Measurements from ENCODE around the gene POLD2. TPM values are rescaled to one million over a fixed set of nuclear protein-coding genes. Genes with fewer than 3 reads are reported as not detected.

POLD2 gene
- 96.5 and 106 TPM in 2 replicates for total RNA-seq
- 122 and 137 TPM in 2 replicates for polyA plus RNA-seq
- polyA plus RNA-seq (2011; cell fraction: cytosol; rRNA removed): 132 and 139 TPM in 2 replicates
- 102 and 114 TPM in 2 replicates for polyA plus RNA-seq (2011; cell fraction: nucleus; rRNA removed)
- polyA plus RNA-seq (2012): 91.2 and 106 TPM in 2 replicates
- polyA minus RNA-seq: 60.7 and 69.0 TPM in 2 replicates
- polyA minus RNA-seq (2011; cell fraction: cytosol; rRNA and poly(A)+ RNA removed): 89.7 TPM
- polyA minus RNA-seq (2011; cell fraction: nucleus; rRNA and poly(A)+ RNA removed): 27.3 and 32.8 TPM in 2 replicates
- percentile 70 among the genes with signal in this experiment for Bru-seq, nascent RNA
- BruChase-seq, experiment 1, labeled RNA remaining after a 6-hour chase: percentile 74 among the genes with signal in this experiment
- percentile 67 among the genes with signal in this experiment for BruChase-seq, experiment 2, labeled RNA remaining after a 2-hour chase
- long read RNA-seq, transcript POLD2-207 (11 exons, 1,659 nt): minor isoform, 82 of 537 reads
- long read RNA-seq, transcript POLD2-218 (11 exons, 1,619 nt): major isoform, 346 of 537 reads
- long read RNA-seq, partial matches to known transcripts: 54 of 537 reads
- long read RNA-seq, other reads (novel, unspliced or antisense): 55 of 537 reads

- peak within 1 kb of the TSS; percentile 92 for H3K4me2 ChIP-seq (ENCODE audit: insufficient read depth, low read length)
- H3K36me3 ChIP-seq (ENCODE audit: control insufficient read depth in 2 of 2, extremely low read depth in 1 of 2, insufficient read depth in 2 of 2, low read length in 2 of 2): peaks cover 0 to 3% of the 10 kb centered on the region in 2 experiments
- H3K79me2 ChIP-seq (ENCODE audit: control insufficient read depth, insufficient read depth, low read length): peaks cover 25% of the 10 kb centered on the region
- FAIRE-seq (peak; percentile 98), DNase-seq (ENCODE audit: low read depth, low spot score) (peak; percentile 98)
- POLR2A ChIA-PET: interaction anchor here (0.7 kb wide), 1 partner anchor 19 kb away, joined by 3 read pairs; no protein-coding TSS in a partner anchor
- intact Hi-C loops (cut with micrococcal nuclease): loop anchor here (1.0 to 2.0 kb wide), 4 partner anchors 19 to 73 kb away; partner anchors contain the start of genes AEBP1 and POLM
- H4K20me1 ChIP-seq (replicated peaks; ENCODE audit: control insufficient read depth, extremely low read depth, insufficient read depth, low read length): no peaks in the 10 kb centered on the region
- CTCF ChIA-PET: interaction anchor here (0.7 to 2.1 kb wide), 15 partner anchors 8 to 103 kb away, joined by 3 to 30 read pairs (median 3); partner anchors contain the start of gene AEBP1
- H2AFZ ChIP-seq (ENCODE audit: low read depth, low read length): peak within 1 kb of the TSS; percentile 94
- H3K9me3 ChIP-seq (replicated peaks; ENCODE audit: control insufficient read depth, insufficient read depth, low read length): no peaks in the 10 kb centered on the region
- H3K9me1 ChIP-seq (replicated peaks; ENCODE audit: control insufficient read depth, extremely low read depth, insufficient read depth, low read length): no peaks in the 10 kb centered on the region
- H3K27ac ChIP-seq (ENCODE audit: insufficient read depth, low read depth, low read length): peak within 1 kb of the TSS; percentile 53
- dilution Hi-C loops (cut with MboI; ENCODE audit: extremely low pct_ligation_motif_present, low sequenced_read_pairs): no loop called here
- H3K9ac ChIP-seq (replicated peaks; ENCODE audit: extremely low read depth, insufficient read depth, low read length): peak within 1 kb of the TSS; percentile 67
- H3K27me3 ChIP-seq (ENCODE audit: control insufficient read depth in 2 of 2, insufficient read depth in 2 of 2, low read length in 2 of 2): peaks cover 0 to under 1% of the 10 kb centered on the region in 2 experiments
- H3K4me1 ChIP-seq (ENCODE audit: control insufficient read depth, extremely low read depth, insufficient read depth, low read length): peaks cover 14% of the 10 kb centered on the region
- peak; percentile 66 for TF ChIP-seq POLR2AphosphoS5 (IDR thresholded peaks at IDR 0.05; ENCODE audit: insufficient read depth, low read depth, low read length)
- no peak for TF ChIP-seq CTCF (IDR thresholded peaks at IDR 0.05; ENCODE audit: extremely low read depth in 1 of 2, insufficient read depth in 1 of 2, low read depth in 1 of 2, low read length in 2 of 2)
- no peak for TF ChIP-seq JUN (IDR thresholded peaks at IDR 0.05; ENCODE audit: borderline replicate concordance, insufficient read depth, insufficient read length, low read depth)
- TF ChIP-seq POLR2A (IDR thresholded peaks at IDR 0.05; ENCODE audit: low read depth, low read length): peak; percentile 40
- TF ChIP-seq, protein P1, sequence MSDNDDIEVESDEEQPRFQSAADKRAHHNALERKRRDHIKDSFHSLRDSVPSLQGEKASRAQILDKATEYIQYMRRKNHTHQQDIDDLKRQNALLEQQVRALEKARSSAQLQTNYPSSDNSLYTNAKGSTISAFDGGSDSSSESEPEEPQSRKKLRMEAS (IDR thresholded peaks at IDR 0.05; ENCODE audit: insufficient read depth, insufficient read length): peak; percentile 85
- BruUV-seq (replicated peaks): no TSS peak
- H3K4me3 ChIP-seq (replicated peaks in 1 of 3; ENCODE audit: insufficient read depth in 1 of 3, low read depth in 1 of 3, low read length in 3 of 3): peak within 1 kb of the TSS; percentile 69 to 84 (median 79)
Measured at GRCh38 chr7:44123190-44124003, at the start of gene POLD2. Gene POLD2, minus strand, starts transcription at chr7:44123548. Its CDS starts 1,495 bp downstream, at chr7:44122053.
